Epithelial cell of esophagus (primary cell): Measurements from ENCODE around the gene ZFP91.

Experiments used
- DNase-seq: peaks from one replicate; pipeline ENCODE4 v3.0.0; 2010; ENCODE audit warnings: low read depth
- H3K4me3 ChIP-seq: 2 replicates; pipeline ENCODE4 v1.5.1; 2011; ENCODE audit warnings: mild to moderate bottlenecking, low read length, control low read depth
- CTCF ChIP-seq: IDR thresholded peaks from 2 replicates; pipeline ENCODE4 v1.5.1; 2011; ENCODE audit warnings: low read depth, mild to moderate bottlenecking, low read length, control low read depth, inconsistent platforms; ENCODE audit not compliant: insufficient read depth; ENCODE audit errors: missing control alignments

Gene ZFP91

GRCh38 chr11:58628446-58628845, 49.6 kb downstream of the ZFP91 start:
- TF ChIP-seq CTCF, result no peak
- DNase-seq, result no peak
- H3K4me3 ChIP-seq, result no peak overlapping the region

GRCh38 chr11:58629857-58630256, 51.0 kb downstream of the ZFP91 start:
- DNase-seq, result peak; percentile 58
- peak; percentile 62 for TF ChIP-seq CTCF
- H3K4me3 ChIP-seq, result no peak overlapping the region

GRCh38 chr11:58631378-58631777, 52.5 kb downstream of the ZFP91 start:
- TF ChIP-seq CTCF, result no peak
- no peak for DNase-seq
- H3K4me3 ChIP-seq, result no peak overlapping the region

GRCh38 chr11:58632510-58632909, 53.6 kb downstream of the ZFP91 start:
- TF ChIP-seq CTCF, result no peak
- DNase-seq, result no peak

GRCh38 chr11:58636587-58636986, 57.7 kb downstream of the ZFP91 start:
- H3K4me3 ChIP-seq, result no peak overlapping the region
- TF ChIP-seq CTCF, result no peak
- DNase-seq, result no peak

More at GRCh38 chr11:58632510-58632909, 53.6 kb downstream of the ZFP91 start:
- no peak overlapping the region for H3K4me3 ChIP-seq

- peak; percentile 12 for DNase-seq
- no peak overlapping the region for H3K4me3 ChIP-seq
- no peak for TF ChIP-seq CTCF
These were observed 58.5 kb downstream of the ZFP91 start for GRCh38 chr11:58637371-58637770.

- H3K4me3 ChIP-seq, result no peak overlapping the region
- DNase-seq, result no peak
- TF ChIP-seq CTCF, result no peak
These were observed 60.2 kb downstream of the ZFP91 start for GRCh38 chr11:58639103-58639502.
